ENCODE data around the gene SMTNL2. TPM values are rescaled to one million over a fixed set of nuclear protein-coding genes. Genes with fewer than 3 reads are reported as not detected.
"Not testable (repeated sequence)": the region's sequence is repeated elsewhere in the genome, so short reads cannot be mapped to it uniquely, and the experiment has no call there.

The SMTNL2 gene
- total RNA-seq, 2 donors from 2014 or later, result 0.51 to 0.79 TPM

DNA sequence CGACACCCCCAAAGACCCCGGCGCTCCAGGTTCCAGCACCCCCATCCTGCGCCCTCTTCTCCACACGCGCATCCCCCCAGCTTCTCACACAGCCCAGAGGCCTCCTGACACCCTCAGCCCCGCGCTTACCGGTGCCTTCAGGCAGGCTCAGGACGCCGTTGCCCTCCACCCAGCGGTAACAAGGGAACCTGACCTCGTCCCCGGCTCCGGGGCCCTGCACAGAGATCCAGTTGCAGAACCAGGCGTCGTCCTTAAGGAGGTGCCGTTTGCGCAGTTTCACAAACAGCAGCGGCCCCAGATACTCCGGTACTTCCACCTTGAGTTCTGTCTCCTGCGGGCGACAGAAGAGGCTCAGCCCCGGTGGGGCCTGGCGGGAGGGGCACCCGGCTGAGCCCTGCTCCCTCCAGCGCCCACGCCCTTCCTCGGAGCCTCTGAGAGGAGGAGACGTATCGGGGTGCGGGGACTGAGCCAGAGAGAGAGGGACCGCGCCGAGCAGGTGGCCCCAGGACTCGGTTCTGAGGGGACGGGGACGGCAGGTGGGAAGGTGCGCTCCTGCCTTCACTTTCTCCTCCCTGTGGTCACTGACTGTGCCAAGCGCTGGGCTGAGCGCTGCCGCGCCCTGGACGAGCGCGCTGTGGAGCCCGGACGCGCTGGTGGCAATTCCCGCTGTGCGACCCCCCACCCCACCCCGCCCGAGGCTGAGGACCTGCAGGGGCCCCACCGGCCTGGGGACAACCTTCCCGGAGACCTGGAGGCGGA is 55.2 kb downstream of the SMTNL2 start:
- H3K9me3 Mint-ChIP-seq, result not testable (repeated sequence)

DNA sequence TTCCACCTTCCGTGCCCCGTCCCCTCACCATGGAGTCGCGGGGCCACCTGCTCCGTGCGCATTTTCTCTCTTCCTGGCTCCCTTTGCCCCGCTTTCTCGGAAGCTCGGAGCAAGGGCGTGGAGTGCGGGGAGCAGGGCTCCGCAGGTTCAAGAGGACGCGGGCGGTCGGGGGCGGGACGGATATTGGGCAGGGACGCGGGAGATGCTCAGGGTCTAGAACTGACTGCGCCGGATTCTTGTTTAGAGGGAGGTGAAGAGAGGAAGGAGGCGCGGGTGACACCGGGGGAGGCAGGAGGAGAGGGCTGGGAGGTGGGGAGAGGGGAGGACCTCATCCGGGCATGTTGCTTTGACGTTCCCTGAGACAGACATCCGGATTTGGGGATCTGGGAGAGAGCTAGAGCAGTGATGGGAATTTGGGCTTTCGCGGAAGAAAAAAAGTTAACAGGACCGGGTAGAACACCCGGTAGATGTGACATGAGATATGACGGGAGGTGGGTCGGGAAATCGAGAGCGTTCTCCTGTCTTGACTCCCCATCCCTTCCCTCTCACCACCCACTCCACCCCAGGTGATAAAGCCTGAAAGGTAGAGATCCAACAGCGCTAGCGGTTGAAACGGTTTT is 56.4 kb downstream of the SMTNL2 start:
- peak overlapping the region; percentile 31 for H3K4me3 Mint-ChIP-seq
- not testable (repeated sequence) for H3K9me3 ChIP-seq (ENCODE audit: control insufficient read depth, low read length); H3K9ac ChIP-seq (ENCODE audit: extremely low read depth, low read length, poor library complexity, severe bottlenecking); H3K27ac ChIP-seq (ENCODE audit: low read depth, low read length); H3K36me3 Mint-ChIP-seq (ENCODE audit: low read depth); DNase-seq; H3K27ac Mint-ChIP-seq; H3K4me1 ChIP-seq (ENCODE audit: control insufficient read depth, insufficient read depth, low read length); H3K9me3 Mint-ChIP-seq; H3K36me3 ChIP-seq (ENCODE audit: control insufficient read depth, insufficient read depth, low read length)
- H3K27me3 Mint-ChIP-seq (ENCODE audit: insufficient read depth), result peaks cover 91% of the 10 kb centered on the region
- Histone ChIP-seq H3K4me3 (ENCODE audit: low read length) (peak overlapping the region; percentile 40), H3K27me3 (ENCODE audit: control insufficient read depth, insufficient read depth, low read length, poor library complexity, severe bottlenecking) (peaks cover 92% of the 10 kb centered on the region)
- WGBS, 2 experiments (ENCODE audit: insufficient coverage in 1 of 2, insufficient read length in 1 of 2), result 0 to 3% methylated on average over 2 to 21 of the region's 39 CpGs
- H3K4me1 Mint-ChIP-seq, result peaks cover 11% of the 10 kb centered on the region

More for the DNA sequence above, 55.2 kb downstream of the SMTNL2 start:
- H3K36me3 Mint-ChIP-seq (ENCODE audit: low read depth); H3K4me3 ChIP-seq (ENCODE audit: low read length); H3K27ac Mint-ChIP-seq; H3K9me3 ChIP-seq (ENCODE audit: control insufficient read depth, low read length); H3K27ac ChIP-seq (ENCODE audit: low read depth, low read length); H3K9ac ChIP-seq (ENCODE audit: extremely low read depth, low read length, poor library complexity, severe bottlenecking); H3K4me1 ChIP-seq (ENCODE audit: control insufficient read depth, insufficient read depth, low read length); H3K36me3 ChIP-seq (ENCODE audit: control insufficient read depth, insufficient read depth, low read length): not testable (repeated sequence)
- TF ChIP-seq, protein P1, sequence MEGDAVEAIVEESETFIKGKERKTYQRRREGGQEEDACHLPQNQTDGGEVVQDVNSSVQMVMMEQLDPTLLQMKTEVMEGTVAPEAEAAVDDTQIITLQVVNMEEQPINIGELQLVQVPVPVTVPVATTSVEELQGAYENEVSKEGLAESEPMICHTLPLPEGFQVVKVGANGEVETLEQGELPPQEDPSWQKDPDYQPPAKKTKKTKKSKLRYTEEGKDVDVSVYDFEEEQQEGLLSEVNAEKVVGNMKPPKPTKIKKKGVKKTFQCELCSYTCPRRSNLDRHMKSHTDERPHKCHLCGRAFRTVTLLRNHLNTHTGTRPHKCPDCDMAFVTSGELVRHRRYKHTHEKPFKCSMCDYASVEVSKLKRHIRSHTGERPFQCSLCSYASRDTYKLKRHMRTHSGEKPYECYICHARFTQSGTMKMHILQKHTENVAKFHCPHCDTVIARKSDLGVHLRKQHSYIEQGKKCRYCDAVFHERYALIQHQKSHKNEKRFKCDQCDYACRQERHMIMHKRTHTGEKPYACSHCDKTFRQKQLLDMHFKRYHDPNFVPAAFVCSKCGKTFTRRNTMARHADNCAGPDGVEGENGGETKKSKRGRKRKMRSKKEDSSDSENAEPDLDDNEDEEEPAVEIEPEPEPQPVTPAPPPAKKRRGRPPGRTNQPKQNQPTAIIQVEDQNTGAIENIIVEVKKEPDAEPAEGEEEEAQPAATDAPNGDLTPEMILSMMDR (conservative IDR thresholded peaks at IDR 0.05), result peak; percentile 52
- Mint-ChIP-seq H3K4me3 (peak overlapping the region; percentile 32), H3K27me3 (ENCODE audit: insufficient read depth) (peaks cover 87% of the 10 kb centered on the region), H3K4me1 (peaks cover 11% of the 10 kb centered on the region)
- H3K27me3 ChIP-seq (ENCODE audit: control insufficient read depth, insufficient read depth, low read length, poor library complexity, severe bottlenecking), result peaks cover 88% of the 10 kb centered on the region
- peak; percentile 95 for DNase-seq
- 4 to 18% methylated on average over 11 to 22 of the region's 56 CpGs for WGBS, 2 experiments (ENCODE audit: insufficient coverage in 1 of 2, insufficient read length in 1 of 2)

DNA sequence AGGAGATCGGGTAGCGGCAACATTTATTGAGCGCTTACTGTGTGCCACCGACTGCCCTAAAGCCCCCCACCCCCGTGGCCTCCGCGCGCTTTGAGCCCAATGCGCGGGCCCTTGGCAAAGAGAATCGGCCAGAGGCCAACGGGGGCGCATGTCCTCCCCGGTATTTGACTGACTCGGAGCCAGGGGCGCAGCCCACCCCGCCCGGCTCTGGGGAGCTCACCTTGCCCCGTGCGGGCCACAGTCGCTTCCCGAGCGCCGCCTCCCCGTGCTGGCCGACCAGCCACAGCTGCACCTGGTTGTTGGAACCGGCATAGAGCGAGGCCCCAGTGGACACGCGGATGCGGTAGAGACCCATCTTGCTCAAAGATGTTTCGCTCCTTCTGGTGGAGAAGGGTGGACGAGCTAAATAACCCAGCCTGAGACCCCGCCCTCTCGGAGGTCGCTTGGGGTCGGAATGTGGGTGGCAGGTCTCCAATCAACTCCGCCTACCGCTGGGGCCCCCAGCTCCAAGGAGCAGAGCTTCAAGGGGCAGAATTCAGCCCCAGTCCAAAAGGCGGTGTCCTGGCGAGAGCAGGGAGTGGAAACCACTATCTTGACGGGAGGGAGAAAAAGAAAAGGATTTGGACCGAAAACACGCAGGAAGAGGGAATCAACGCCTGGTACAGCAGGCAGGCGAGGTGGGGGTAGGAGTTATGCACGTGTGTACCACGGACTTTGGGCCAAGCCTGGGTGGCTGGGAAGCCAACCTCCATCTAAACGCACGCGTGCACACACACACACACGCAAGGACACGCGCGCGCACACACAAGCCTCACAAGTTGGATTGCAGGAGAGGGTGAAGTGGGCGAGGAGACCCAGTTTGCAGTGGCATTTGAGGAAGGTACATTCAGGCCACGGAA is 57.2 kb downstream of the SMTNL2 start, which contains the start of gene ALOX15:
ALOX15 (minus strand) TSS at position 382 of the 899 bp plus-strand sequence; CDS start at position 355, 27 bp downstream.
- Histone ChIP-seq H3K9ac (ENCODE audit: extremely low read depth, low read length, poor library complexity, severe bottlenecking) (no peak within 1 kb of the TSS), H3K27ac (ENCODE audit: low read depth, low read length) (no peak within 1 kb of the TSS), H3K27me3 (ENCODE audit: control insufficient read depth, insufficient read depth, low read length, poor library complexity, severe bottlenecking) (peaks cover 92% of the 10 kb centered on the region), H3K9me3 (ENCODE audit: control insufficient read depth, low read length) (no peaks in the 10 kb centered on the region), H3K4me1 (ENCODE audit: control insufficient read depth, insufficient read depth, low read length) (no peaks in the 10 kb centered on the region), H3K36me3 (ENCODE audit: control insufficient read depth, insufficient read depth, low read length) (no peaks in the 10 kb centered on the region), H3K4me3 (ENCODE audit: low read length) (peak within 1 kb of the TSS; percentile 40)
- Mint-ChIP-seq H3K4me1 (peaks cover 11% of the 10 kb centered on the region), H3K27ac (no peak within 1 kb of the TSS), H3K4me3 (peak within 1 kb of the TSS; percentile 31), H3K27me3 (ENCODE audit: insufficient read depth) (peaks cover 91% of the 10 kb centered on the region), H3K36me3 (ENCODE audit: low read depth) (no peaks in the 10 kb centered on the region), H3K9me3 (no peaks in the 10 kb centered on the region)
- TF ChIP-seq, protein P1 (conservative IDR thresholded peaks at IDR 0.05), result no peak
- WGBS, 2 experiments (ENCODE audit: insufficient coverage in 1 of 2, insufficient read length in 1 of 2), result 11 to 15% methylated on average over 44 to 58 of the region's 58 CpGs
- peak; percentile 80 for DNase-seq
